Keratinocyte (primary cell): ENCODE measurements around the gene PANK1. TPM values are rescaled to one million over a fixed set of nuclear protein-coding genes. Genes with fewer than 3 reads are reported as not detected.

ENCODE experiments used
- DNase-seq: peaks from one replicate; pipeline ENCODE4 v3.0.0-alpha.2; 2011; ENCODE audit warnings: low read depth, missing footprints, low spot score
- FAIRE-seq: peaks from 2 replicates; lab custom pipeline; 2011; peaks lifted over from hg19 to GRCh38; lab: Jason Lieb, UNC
- H2AFZ ChIP-seq: 2 replicates; pipeline ENCODE4 v1.6.0; 2012; ENCODE audit warnings: low read length, control low read depth, inconsistent platforms; ENCODE audit not compliant: control insufficient read depth
- H3K27ac ChIP-seq: 2 replicates; pipeline ENCODE4 v1.5.1; 2011; ENCODE audit warnings: low read length; ENCODE audit not compliant: control insufficient read depth, insufficient read depth
- H3K27me3 ChIP-seq: 3 replicates; pipeline ENCODE4 v1.6.0; 2011; ENCODE audit warnings: low read length; ENCODE audit not compliant: control insufficient read depth, insufficient read depth; ENCODE audit errors: extremely low read depth
- H3K36me3 ChIP-seq, 2 experiments: 2 replicates in 1 of 2; 3 replicates in 1 of 2; pipeline ENCODE4 v1.5.1; 2011; ENCODE audit warnings: low read length in 2 of 2, mild to moderate bottlenecking in 1 of 2; ENCODE audit not compliant: control insufficient read depth in 2 of 2, insufficient read depth in 2 of 2; ENCODE audit errors: extremely low read depth in 1 of 2
- H3K4me1 ChIP-seq: 3 replicates; pipeline ENCODE4 v1.5.1; 2011; ENCODE audit warnings: low read length; ENCODE audit not compliant: control insufficient read depth, insufficient read depth; ENCODE audit errors: extremely low read depth
- H3K4me2 ChIP-seq: 3 replicates; pipeline ENCODE4 v1.6.0; 2011; ENCODE audit warnings: low read depth, low read length; ENCODE audit not compliant: control insufficient read depth, insufficient read depth; ENCODE audit errors: extremely low read depth
- H3K4me3 ChIP-seq, 3 experiments: fragments of 200-600 bp in 1 of 3; sonication (generic) in 1 of 3; 2 replicates in 2 of 3; 3 replicates in 1 of 3; pipeline ENCODE4 v1.5.1; 2011 to 2016; ENCODE audit warnings: low read length in 3 of 3, mild to moderate bottlenecking in 3 of 3, control low read depth in 2 of 3, inconsistent platforms in 1 of 3, low read depth in 1 of 3, mixed read lengths in 1 of 3, mixed run types in 1 of 3, moderate library complexity in 1 of 3; ENCODE audit not compliant: control insufficient read depth in 2 of 3, insufficient read depth in 2 of 3; ENCODE audit errors: extremely low read depth in 1 of 3
- H3K79me2 ChIP-seq: 2 replicates; pipeline ENCODE4 v1.6.0; 2012; ENCODE audit warnings: low read length; ENCODE audit not compliant: control insufficient read depth, insufficient read depth
- H3K9ac ChIP-seq: 3 replicates; pipeline ENCODE4 v1.6.0; 2011; ENCODE audit warnings: low read length; ENCODE audit not compliant: control insufficient read depth, insufficient read depth; ENCODE audit errors: extremely low read depth
- H3K9me1 ChIP-seq: 3 replicates; pipeline ENCODE4 v1.6.0; 2011; ENCODE audit warnings: low read length; ENCODE audit not compliant: control insufficient read depth, insufficient read depth; ENCODE audit errors: extremely low read depth
- H3K9me3 ChIP-seq: 2 replicates; pipeline ENCODE4 v1.5.1; 2012; ENCODE audit warnings: low read depth, low read length; ENCODE audit not compliant: control insufficient read depth
- H4K20me1 ChIP-seq: 3 replicates; pipeline ENCODE4 v1.6.0; 2011; ENCODE audit warnings: low read length; ENCODE audit not compliant: control insufficient read depth, insufficient read depth; ENCODE audit errors: extremely low read depth
- EZH2 ChIP-seq: IDR thresholded peaks from one replicate; pipeline ENCODE4 v1.6.1; 2012; ENCODE audit warnings: inconsistent platforms, mild to moderate bottlenecking, low read length, moderate library complexity
- dilution Hi-C: fragments of 300-500 bp; cut with MboI; formaldehyde crosslinking; loops from one replicate; pipeline ENCODE4 v1.7.0; 2020; ENCODE audit warnings: low sequenced_read_pairs; ENCODE audit not compliant: extremely low pct_ligation_motif_present
- polyA plus RNA-seq, 5 experiments: library from polyadenylated mRNA; depleted of rRNA in 3 of 5; stranded (reverse) in 3 of 5; stranded (forward) in 1 of 5; unstranded in 1 of 5; fragments of >200 nt; gene quantifications; 1 replicate in 1 of 5; 2 replicates in 3 of 5; 3 replicates in 1 of 5; pipeline versions ENCODE4 v1.2.1 to v1.2.3, GENCODE V29; 2011 to 2012; ENCODE audit warnings: missing spikeins in 2 of 5, low read depth in 1 of 5, low replicate concordance in 1 of 5
- TF ChIP-seq, protein P1 (sequence below), 3 experiments: IDR thresholded peaks in 1 of 3; conservative IDR thresholded peaks in 1 of 3; optimal IDR thresholded peaks in 1 of 3; 2 replicates in 2 of 3; 3 replicates in 1 of 3; pipeline versions ENCODE3 to v1.5.1; 2011; ENCODE audit warnings: low read length in 3 of 3, mild to moderate bottlenecking in 3 of 3, moderate library complexity in 2 of 3, control low read depth in 1 of 3, inconsistent platforms in 1 of 3; ENCODE audit not compliant: insufficient read depth in 2 of 3; ENCODE audit errors: extremely low read depth in 1 of 3

PANK1 gene
- polyA plus RNA-seq, 1 donor (not counting 4 experiments of a cell fraction or from before 2014, with no cell fraction given), result 9.5 TPM

- Histone ChIP-seq H3K4me1 (no peaks in the 10 kb centered on the region), H3K9me3 (no peaks in the 10 kb centered on the region), H3K36me3 (no peaks in the 10 kb centered on the region), H3K79me2 (no peaks in the 10 kb centered on the region), H3K9me1 (no peaks in the 10 kb centered on the region), H4K20me1 (no peaks in the 10 kb centered on the region), H2AFZ (no peak overlapping the region), H3K4me3 (no peak overlapping the region), H3K27me3 (no peaks in the 10 kb centered on the region), H3K27ac (no peak overlapping the region), H3K4me2 (no peak overlapping the region), H3K9ac (no peak overlapping the region)
- TF ChIP-seq EZH2, result no peak
- TF ChIP-seq, protein P1, sequence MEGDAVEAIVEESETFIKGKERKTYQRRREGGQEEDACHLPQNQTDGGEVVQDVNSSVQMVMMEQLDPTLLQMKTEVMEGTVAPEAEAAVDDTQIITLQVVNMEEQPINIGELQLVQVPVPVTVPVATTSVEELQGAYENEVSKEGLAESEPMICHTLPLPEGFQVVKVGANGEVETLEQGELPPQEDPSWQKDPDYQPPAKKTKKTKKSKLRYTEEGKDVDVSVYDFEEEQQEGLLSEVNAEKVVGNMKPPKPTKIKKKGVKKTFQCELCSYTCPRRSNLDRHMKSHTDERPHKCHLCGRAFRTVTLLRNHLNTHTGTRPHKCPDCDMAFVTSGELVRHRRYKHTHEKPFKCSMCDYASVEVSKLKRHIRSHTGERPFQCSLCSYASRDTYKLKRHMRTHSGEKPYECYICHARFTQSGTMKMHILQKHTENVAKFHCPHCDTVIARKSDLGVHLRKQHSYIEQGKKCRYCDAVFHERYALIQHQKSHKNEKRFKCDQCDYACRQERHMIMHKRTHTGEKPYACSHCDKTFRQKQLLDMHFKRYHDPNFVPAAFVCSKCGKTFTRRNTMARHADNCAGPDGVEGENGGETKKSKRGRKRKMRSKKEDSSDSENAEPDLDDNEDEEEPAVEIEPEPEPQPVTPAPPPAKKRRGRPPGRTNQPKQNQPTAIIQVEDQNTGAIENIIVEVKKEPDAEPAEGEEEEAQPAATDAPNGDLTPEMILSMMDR (optimal IDR thresholded peaks at IDR 0.05 in 1 of 3, IDR thresholded peaks at IDR 0.05 in 1 of 3, conservative IDR thresholded peaks at IDR 0.05 in 1 of 3; ENCODE audit: extremely low read depth in 1 of 3, insufficient read depth in 2 of 3, low read length in 3 of 3), result no peak
- dilution Hi-C loops, result no loop called here
- FAIRE-seq, result no peak
- DNase-seq, result no peak
Measured at GRCh38 chr10:89677341-89677740, 32.3 kb upstream of the PANK1 start.

GRCh38 chr10:89670926-89671325, 25.9 kb upstream of the PANK1 start:
- no peak overlapping the region for H3K27ac ChIP-seq
- no peak for TF ChIP-seq EZH2
- TF ChIP-seq, protein P1 (optimal IDR thresholded peaks at IDR 0.05 in 1 of 3, IDR thresholded peaks at IDR 0.05 in 1 of 3, conservative IDR thresholded peaks at IDR 0.05 in 1 of 3; ENCODE audit: extremely low read depth in 1 of 3, insufficient read depth in 2 of 3, low read length in 3 of 3), result no peak
- no peaks in the 10 kb centered on the region for H3K27me3 ChIP-seq
- H3K4me1 ChIP-seq, result peaks cover 9% of the 10 kb centered on the region
- dilution Hi-C loops, result no loop called here
- no peak overlapping the region for H3K4me2 ChIP-seq
- no peak overlapping the region for H3K4me3 ChIP-seq
- H3K9me1 ChIP-seq, result peaks cover 2% of the 10 kb centered on the region
- H4K20me1 ChIP-seq, result no peaks in the 10 kb centered on the region
- H3K79me2 ChIP-seq, result no peaks in the 10 kb centered on the region
- H2AFZ ChIP-seq, result no peak overlapping the region
- H3K9me3 ChIP-seq, result no peaks in the 10 kb centered on the region
- DNase-seq (no peak), FAIRE-seq (no peak)
- H3K36me3 ChIP-seq, result no peaks in the 10 kb centered on the region
- no peak overlapping the region for H3K9ac ChIP-seq
